HK-2 (cell line): ENCODE data around the gene NTRK1.

Source experiments
- DNase-seq: peaks from one replicate; pipeline ENCODE4 v3.0.0-alpha.2; 2018; ENCODE audit not compliant: unreplicated experiment

NTRK1 gene

GRCh38 chr1:156860628-156861423 lies at the start of gene NTRK1:
NTRK1 (plus strand) TSS chr1:156860865; CDS start chr1:156860935, 70 bp downstream.
- DNase-seq = peak; percentile 37

DNA sequence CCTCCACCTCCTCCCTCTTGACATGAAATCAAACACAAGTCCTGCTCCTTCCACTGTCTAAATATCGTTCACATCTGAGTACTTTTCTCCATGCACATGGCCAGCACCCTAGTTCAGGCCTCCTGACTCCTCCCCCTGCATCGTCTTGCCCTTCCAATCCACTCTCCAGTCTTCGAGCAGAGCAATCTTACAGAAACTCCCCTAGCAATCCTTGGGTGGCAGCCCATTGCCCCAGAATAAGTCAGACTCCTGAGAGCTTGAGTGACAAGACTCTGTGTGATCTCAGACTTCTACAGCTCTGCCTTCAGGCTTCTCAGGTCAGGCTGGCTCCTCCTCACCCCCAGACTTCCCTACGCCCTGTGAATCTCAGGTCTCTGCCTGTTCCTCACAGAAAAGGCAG lies 49.5 kb upstream of the NTRK1 start:
- DNase-seq = no peak

- no peak for DNase-seq
Measured at GRCh38 chr1:156812293-156812990, 48.2 kb upstream of the NTRK1 start.

DNA sequence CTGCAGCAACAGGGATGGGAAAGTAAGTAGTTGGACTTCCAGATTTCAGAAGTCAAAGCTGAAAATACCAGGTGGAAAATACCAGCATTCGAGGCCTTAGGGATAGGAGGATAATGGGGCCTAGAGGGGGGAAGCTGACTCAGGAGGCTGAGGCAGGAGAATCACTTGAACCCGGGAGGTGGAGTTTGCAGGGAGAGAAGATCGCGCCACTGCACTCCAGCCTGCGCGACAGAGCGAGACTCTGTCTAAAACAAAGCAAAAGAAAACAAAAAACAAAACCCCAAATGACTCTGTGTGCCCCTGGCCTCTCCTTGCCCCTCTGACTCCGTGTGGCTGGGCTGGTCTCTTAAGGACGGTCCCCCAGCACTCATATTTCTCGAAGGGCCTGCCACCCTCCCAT lies 47.4 kb upstream of the NTRK1 start:
- DNase-seq = no peak

- DNase-seq = peak; percentile 73
Measured at GRCh38 chr1:156813750-156814570, 46.7 kb upstream of the NTRK1 start.

DNA sequence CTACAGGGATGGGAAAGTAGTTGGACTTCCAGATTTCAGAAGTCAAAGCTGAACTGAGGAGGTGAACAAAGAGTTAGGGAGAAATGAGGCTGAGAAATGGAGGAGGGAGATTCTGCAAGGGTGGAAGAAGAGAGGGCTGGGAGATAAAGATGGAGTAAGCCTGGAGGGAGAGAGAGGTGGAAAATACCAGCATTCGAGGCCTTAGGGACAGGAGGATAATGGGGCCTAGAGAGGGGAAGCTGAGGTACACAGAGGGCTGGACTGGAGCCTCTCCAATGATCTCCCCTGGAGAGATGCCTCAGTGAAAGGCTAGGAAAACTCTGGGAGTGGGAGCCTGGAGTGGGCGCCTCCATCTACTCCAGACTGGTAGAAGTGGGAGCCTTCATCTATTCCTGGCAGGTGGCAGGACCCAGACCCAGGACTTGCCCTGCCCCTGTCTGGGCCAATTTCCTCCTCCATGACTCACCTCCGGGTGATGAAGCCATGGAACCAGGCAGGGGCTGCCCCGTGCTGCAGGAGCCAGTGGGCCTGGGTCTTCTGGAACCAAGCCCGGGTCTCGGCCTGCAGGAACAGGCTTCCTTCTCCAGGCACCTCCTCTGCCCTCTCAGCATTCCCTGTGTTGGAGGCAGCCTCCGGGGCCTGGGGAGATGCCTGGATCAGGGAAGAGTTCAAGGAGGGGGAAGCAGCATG lies 45.9 kb upstream of the NTRK1 start:
- DNase-seq = no peak

GRCh38 chr1:156815307-156815826 lies 45.3 kb upstream of the NTRK1 start:
- no peak for DNase-seq

GRCh38 chr1:156815961-156816422 lies 44.7 kb upstream of the NTRK1 start:
- no peak for DNase-seq

DNA sequence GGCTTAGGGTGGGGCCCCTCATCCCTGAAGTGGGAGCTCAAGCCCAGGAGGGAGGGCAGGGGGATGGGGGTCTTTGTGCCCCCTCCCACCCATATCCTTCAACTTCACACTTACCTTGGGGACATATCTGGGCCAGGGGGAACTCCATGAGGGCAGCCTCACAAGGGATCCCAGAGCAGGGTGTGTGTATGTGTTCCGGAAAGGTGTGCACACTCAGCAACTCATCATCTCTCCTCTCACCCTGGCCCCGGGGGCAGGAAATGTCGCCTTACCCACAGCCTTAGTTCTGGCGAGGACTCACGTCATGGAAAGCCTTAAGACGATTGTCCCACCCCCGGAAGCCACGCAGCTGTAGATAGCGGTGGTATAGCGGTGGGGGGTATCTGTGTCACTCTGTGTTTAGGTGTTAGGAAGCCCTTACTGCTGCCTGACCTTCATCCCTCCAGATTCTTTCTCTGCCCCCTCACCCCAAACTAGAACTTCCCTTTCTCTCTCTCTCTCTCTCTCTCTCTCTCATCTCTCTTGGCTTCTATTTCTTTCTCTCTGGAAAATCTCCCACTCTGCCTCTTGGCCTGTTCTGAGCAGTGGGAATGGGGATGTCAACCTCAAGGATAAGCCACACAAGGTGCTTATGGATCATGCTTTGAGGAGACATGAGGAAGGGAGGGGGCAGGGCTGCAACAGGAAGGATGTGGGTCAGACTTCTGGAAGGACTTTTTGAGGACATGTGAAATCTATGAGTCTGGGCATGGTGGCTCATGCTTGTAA lies 43.9 kb upstream of the NTRK1 start, which contains the start of gene SH2D2A:
Gene SH2D2A (minus strand): TSS at position 288 of the 768 bp plus-strand sequence. CDS start 140 bp downstream, at position 148.
- no peak for DNase-seq

GRCh38 chr1:156821801-156822200 lies 38.9 kb upstream of the NTRK1 start:
- no peak for DNase-seq

GRCh38 chr1:156822680-156823079 lies 38.0 kb upstream of the NTRK1 start:
- no peak for DNase-seq

DNA sequence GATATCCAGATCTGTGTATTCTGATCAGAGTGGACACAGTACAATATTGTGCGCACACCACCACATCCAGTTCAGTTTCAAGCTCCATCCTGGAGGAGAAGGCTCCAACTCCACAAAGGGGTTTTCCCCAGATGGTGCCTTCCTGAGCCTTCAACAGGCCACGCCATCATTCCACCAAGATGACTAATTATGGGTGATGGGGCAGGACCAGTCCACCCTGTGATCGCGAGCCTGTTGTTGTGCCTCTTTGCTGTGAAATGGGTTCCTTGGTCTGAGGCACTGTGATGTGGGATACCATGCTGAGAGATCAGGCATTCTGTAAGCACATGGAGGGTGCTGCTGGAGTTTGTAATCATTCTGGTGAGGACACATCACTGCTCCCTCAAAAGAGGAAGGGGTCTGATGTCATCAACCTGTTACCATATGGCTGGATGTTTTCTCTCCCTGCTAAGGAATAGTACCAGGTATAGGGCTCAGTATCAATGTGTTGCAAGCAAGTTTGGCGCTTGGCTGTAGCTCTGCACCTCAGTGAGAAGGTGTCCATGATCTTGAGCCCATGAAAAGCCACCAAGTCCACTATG lies 37.4 kb upstream of the NTRK1 start:
- no peak for DNase-seq

DNA sequence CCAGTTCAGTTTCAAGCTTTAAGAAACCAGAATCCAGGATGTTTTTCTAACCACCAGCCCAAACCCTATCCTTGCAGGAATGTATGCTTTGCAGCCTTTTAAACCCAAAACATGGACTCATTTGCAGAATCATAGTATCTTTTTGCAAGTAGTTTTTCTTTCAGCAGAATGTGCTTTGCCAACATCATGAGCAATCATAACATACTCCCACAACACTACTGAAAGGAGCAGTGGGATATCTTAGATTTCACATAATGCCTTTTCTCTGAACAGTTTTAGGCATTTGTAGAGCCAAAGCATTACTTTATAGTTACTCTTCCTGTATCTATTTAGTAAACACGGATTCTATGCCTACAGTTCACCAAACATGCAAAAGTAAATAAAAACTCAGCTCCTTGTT lies 34.0 kb upstream of the NTRK1 start:
- no peak for DNase-seq

- no peak for DNase-seq
Measured at GRCh38 chr1:156828400-156829124, 32.1 kb upstream of the NTRK1 start.

GRCh38 chr1:156832434-156832833 lies 28.2 kb upstream of the NTRK1 start:
- DNase-seq = no peak

- no peak for DNase-seq
Measured at GRCh38 chr1:156833603-156834002, 27.1 kb upstream of the NTRK1 start.

DNA sequence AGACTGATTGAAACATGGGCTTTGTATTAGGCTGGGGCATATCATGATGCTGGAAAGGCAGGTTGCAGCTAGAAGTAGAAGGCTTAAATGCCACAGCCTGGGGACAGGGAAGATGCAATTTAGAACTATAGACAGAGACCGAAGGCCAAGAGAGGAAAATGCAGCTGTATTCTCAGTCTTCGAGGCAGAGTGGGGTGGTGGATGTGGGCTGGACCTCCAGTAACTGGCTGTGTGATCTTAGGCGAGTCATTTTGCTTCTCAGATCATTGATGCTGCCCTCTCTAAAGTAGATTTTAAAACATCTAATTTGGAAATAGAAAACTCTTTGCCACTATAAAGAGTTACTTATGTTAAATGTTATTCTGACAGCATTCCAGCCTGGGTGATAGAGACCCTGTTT lies 26.3 kb upstream of the NTRK1 start:
- no peak for DNase-seq

DNA sequence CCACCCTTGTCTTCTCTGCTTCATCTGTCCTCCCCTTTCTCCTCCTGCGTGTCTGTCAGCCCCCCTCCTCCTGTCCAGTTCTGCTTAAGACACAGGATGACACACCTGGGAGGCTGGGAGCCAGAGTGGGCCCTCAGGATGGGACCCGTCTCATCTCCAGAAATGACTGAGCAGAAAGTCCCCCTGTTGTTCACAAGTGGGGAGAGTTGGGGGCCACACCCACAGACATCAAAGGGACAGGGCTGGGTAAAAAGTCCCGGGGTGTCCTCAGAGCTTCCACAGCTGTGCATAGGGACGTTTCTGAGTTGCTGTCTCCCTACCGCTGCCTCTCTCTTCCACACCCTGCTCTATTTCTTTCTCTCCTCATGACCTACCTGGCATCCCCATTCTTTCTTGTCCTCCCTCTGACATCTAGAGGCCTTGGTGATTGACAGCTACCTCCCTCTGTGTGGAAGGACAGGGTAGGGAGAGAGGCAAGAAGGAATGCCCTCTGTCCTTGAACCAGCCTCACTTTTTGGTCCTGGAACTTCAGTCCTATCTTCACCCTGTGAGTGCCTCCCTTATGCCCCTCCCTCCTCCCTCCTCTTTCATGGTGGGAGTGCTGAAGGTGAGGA lies 24.5 kb upstream of the NTRK1 start:
- no peak for DNase-seq

GRCh38 chr1:156836892-156837291 lies 23.8 kb upstream of the NTRK1 start:
- no peak for DNase-seq
